K562 (cell line): ENCODE measurements around the gene ATP8A1.

Source experiments
- ARNT ChIP-seq, 2 experiments: fragments of 450-650 bp; IDR thresholded peaks; 2 replicates each; pipeline ENCODE4 v1.6.1; 2016; ENCODE audit warnings: mild to moderate bottlenecking in 1 of 2
- EP300 ChIP-seq: IDR thresholded peaks from 2 replicates; pipeline ENCODE4 v1.6.1; 2012; ENCODE audit warnings: low read length, improper control_type of control experiment
- JUN ChIP-seq, 2 experiments: sonication (generic) in 1 of 2; formaldehyde crosslinking in 1 of 2; IDR thresholded peaks; 2 replicates each; pipeline versions ENCODE4 v1.6.1 to v1.8.0; 2012 to 2022; ENCODE audit warnings: borderline replicate concordance in 2 of 2, mild to moderate bottlenecking in 2 of 2, improper control_type of control experiment in 1 of 2, low read depth in 1 of 2, low read length in 1 of 2, missing genetic modification reagents in 1 of 2
- NCOA6 ChIP-seq: fragments of 450-650 bp; IDR thresholded peaks from 2 replicates; pipeline ENCODE4 v1.6.1; 2017; ENCODE audit warnings: mild to moderate bottlenecking
- NFE2 ChIP-seq: IDR thresholded peaks from 2 replicates; pipeline ENCODE4 v1.6.1; 2014; ENCODE audit warnings: antibody characterized with exemption, low read depth
- NONO ChIP-seq, 2 experiments: fragments of 200-400 bp in 1 of 2; fragments of 450-650 bp in 1 of 2; formaldehyde crosslinking in 1 of 2; IDR thresholded peaks; 2 replicates each; pipeline ENCODE4 v1.6.1; 2017; ENCODE audit warnings: low read depth in 2 of 2, mild to moderate bottlenecking in 2 of 2, moderate library complexity in 2 of 2, low read length in 1 of 2
- SMAD3 ChIP-seq: fragments of 450-650 bp; formaldehyde crosslinking; conservative IDR thresholded peaks from 2 replicates; pipeline ENCODE4 v1.4.0; 2020; ENCODE audit warnings: mild to moderate bottlenecking
- SP1 ChIP-seq: sonication (generic); formaldehyde crosslinking; IDR thresholded peaks from 2 replicates; pipeline ENCODE4 v1.8.1; 2022; ENCODE audit warnings: mild to moderate bottlenecking, missing genetic modification reagents
- SREBF2 ChIP-seq: sonication (generic); formaldehyde crosslinking; IDR thresholded peaks from 2 replicates; pipeline ENCODE4 v1.4.0; 2020; ENCODE audit warnings: mild to moderate bottlenecking, missing genetic modification reagents
- ZBTB1 ChIP-seq: sonication (generic); formaldehyde crosslinking; IDR thresholded peaks from 2 replicates; pipeline ENCODE4 v1.8.1; 2023; ENCODE audit warnings: missing genetic modification reagents, low read depth, mild to moderate bottlenecking, borderline replicate concordance
- TF ChIP-seq, protein P1 (sequence below): sonication (generic); IDR thresholded peaks from 2 replicates; pipeline ENCODE4 v1.6.1; 2016

DNA sequence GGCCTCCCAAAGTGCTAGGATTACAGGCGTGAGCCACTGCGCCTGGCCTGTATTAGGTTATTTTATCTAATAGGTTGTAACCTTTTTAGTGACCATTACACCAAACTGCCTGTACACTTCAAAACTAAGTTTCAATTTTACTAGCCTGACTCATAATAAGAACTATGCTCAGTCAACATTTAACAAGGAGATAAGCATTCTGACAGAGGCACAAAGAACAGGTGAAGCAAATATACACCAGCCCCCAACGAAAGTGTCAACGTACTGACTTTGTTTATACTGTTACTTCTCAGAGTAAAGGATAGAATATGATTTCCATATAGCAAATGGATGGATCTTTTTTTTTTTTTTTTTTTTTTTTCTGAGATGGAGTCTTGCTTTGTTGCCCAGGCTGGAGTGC is 196.9 kb downstream of the ATP8A1 start:
- TF ChIP-seq EP300 (no peak), SREBF2 (CRISPR knock-in tag) (no peak), SMAD3 (CRISPR knock-in tag) (no peak), NCOA6 (no peak), ARNT (IDR thresholded peaks at IDR 0.05) (no peak), ZBTB1 (CRISPR knock-in tag) (no peak), SP1 (CRISPR knock-in tag) (no peak), NFE2 (no peak), JUN (IDR thresholded peaks at IDR 0.05; ENCODE audit: borderline replicate concordance, low read depth, low read length) (no peak), JUN (CRISPR knock-in tag; IDR thresholded peaks at IDR 0.05; ENCODE audit: borderline replicate concordance) (no peak), NONO (IDR thresholded peaks at IDR 0.05; ENCODE audit: low read depth in 2 of 2, low read length in 1 of 2) (no peak)
- TF ChIP-seq, protein P1, sequence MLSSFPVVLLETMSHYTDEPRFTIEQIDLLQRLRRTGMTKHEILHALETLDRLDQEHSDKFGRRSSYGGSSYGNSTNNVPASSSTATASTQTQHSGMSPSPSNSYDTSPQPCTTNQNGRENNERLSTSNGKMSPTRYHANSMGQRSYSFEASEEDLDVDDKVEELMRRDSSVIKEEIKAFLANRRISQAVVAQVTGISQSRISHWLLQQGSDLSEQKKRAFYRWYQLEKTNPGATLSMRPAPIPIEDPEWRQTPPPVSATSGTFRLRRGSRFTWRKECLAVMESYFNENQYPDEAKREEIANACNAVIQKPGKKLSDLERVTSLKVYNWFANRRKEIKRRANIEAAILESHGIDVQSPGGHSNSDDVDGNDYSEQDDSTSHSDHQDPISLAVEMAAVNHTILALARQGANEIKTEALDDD, result no peak
